ENCODE data around the gene DYSF.

- TF ChIP-seq CTCF (IDR thresholded peaks at IDR 0.05; ENCODE audit: low read depth, low read length, poor library complexity, severe bottlenecking) (no peak), EZH2phosphoT487 (IDR thresholded peaks at IDR 0.05; ENCODE audit: borderline replicate concordance, low read length) (no peak)
These were observed 12.6 kb downstream of the DYSF start for GRCh38 chr2:71465961-71466300.
